Sigmoid colon (tissue), 4 donors: Measurements from ENCODE around the gene EGFL6.
"Not testable (repeated sequence)": the region's sequence is repeated elsewhere in the genome, so short reads cannot be mapped to it uniquely, and the experiment has no call there.

Source experiments
- CTCF ChIP-seq, 4 experiments: fragments of 450-650 bp in 3 of 4; fragments of 200-600 bp in 1 of 4; IDR thresholded peaks; one replicate each; pipeline ENCODE4 v1.5.1; 2016 to 2019; ENCODE audit warnings: antibody characterized with exemption in 4 of 4, mild to moderate bottlenecking in 3 of 4, moderate library complexity in 2 of 4
- EP300 ChIP-seq, 4 donors: sonication (generic); formaldehyde crosslinking; IDR thresholded peaks; one replicate each; pipeline ENCODE4 v1.6.1; 2017; ENCODE audit warnings: antibody characterized with exemption in 4 of 4
- POLR2A ChIP-seq, 2 donors: fragments of 450-650 bp; IDR thresholded peaks; one replicate each; pipeline ENCODE4 v1.6.1; 2016; ENCODE audit warnings: antibody characterized with exemption in 2 of 2, mild to moderate bottlenecking in 2 of 2, moderate library complexity in 2 of 2
- POLR2AphosphoS5 ChIP-seq, 4 donors: sonication (generic); formaldehyde crosslinking; IDR thresholded peaks; one replicate each; pipeline ENCODE4 v1.6.1; 2017; ENCODE audit warnings: antibody characterized with exemption in 4 of 4

GRCh38 chrX:13637224-13637623, 67.8 kb downstream of the EGFL6 start:
- not testable (repeated sequence) for TF ChIP-seq CTCF, POLR2AphosphoS5, POLR2A, EP300 (IDR thresholded peaks at IDR 0.05)
